Measurements from ENCODE around the gene C1QB.
A peak's percentile ranks its signal among the peaks of the same experiment; 100 is the strongest.
"Not testable (repeated sequence)": the region's sequence is repeated elsewhere in the genome, so short reads cannot be mapped to it uniquely, and the experiment has no call there.

The C1QB gene

DNA sequence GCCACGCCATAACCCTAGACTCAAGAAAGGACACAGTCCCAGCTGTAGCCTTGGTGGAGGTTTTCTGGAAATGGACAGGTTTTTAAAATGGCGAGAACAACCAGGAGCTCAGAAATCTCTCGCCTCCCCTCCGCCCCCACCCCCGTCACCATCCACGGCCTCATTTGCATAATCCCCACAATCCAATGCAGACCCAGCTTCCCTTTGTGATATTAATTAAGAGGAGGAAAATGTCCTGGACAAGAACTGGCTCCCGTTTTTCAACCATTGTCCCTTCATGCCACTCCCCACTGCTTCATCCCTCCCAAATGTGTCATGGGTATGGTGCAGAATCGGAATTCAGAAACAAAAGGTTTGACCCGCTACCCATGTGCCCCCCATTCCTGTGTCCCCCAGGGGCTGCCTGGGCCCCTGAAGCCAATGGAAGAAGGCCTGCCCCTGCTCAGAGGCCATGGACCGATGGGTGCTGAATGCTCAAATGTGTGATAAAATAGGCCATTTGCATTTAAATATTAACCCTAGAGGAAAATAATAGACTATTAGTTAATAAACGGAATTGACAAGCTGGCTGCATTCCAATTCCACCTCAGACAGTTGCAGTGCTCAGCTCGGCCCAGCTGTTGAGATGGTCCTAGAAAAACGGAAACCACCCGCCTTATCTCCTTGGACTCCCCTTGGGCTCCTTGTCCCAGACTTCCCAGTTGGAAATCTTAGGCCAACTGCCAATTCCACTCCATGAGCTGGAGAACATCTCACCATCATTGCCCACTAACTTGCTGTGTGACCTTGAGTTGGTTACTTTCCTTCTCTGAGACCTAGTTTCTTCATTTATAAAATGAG lies 46.9 kb downstream of the C1QB start:
- DNase-seq: no peak

GRCh38 chr1:22702296-22703085 lies 49.5 kb downstream of the C1QB start:
- DNase-seq: no peak

GRCh38 chr1:22704440-22705067 lies 51.5 kb downstream of the C1QB start:
- peak; percentile 72 for DNase-seq

DNA sequence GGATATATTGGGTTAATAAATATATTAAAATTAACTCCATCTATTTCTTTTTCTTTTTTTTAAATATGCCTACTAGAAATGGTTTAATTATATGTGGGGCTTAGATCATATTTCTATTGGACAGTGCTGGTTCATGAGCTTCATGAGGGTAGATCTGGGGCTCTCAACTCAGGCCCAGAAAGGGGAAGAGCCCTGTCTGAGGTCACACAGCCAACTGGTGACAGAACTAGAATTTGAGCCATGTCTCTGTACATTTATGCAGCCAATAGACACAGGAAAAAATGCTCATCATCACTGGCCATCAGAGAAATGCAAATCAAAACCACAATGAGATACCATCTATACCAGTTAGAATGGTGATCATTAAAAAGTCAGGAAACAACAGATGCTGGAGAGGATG lies 52.5 kb downstream of the C1QB start:
- DNase-seq: no peak

DNA sequence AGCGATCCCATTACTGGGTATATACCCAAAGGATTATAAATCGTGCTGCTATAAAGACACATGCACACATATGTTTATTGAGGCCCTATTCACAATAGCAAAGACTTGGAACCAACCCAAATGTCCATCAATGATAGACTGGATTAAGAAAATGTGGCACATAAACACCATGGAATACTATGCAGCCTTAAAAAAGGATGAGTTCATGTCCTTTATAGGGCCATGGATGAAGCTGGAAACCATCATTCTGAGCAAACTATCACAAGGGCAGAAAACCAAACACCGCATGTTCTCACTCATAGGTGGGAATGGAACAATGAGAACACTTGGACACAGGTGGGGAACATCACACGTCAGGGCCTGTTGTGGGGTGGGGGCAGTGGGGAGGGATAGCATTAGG lies 53.1 kb downstream of the C1QB start:
- DNase-seq: not testable (repeated sequence)

- DNase-seq: no peak
Measured at GRCh38 chr1:22708777-22709176, 55.7 kb downstream of the C1QB start.

DNA sequence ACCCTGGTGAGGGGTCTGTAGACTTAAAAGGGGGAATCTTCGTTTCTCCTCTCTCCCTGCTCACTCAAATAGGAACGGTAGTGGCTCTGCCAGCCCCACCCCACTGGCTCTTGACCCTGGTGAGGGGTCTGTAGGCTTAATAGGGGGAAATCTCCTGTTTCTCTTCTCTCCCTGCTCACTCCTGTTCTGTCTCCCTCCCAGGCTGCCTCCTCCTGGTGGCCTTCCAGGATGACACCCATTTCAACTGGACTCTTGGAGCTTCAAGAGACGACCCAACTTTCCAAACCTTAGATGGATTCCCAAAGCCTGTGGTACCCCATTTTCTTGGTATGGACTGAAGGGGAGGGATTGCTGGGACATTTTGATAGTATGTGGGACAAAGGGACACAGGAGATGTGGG lies 56.2 kb downstream of the C1QB start:
- no peak for DNase-seq

DNA sequence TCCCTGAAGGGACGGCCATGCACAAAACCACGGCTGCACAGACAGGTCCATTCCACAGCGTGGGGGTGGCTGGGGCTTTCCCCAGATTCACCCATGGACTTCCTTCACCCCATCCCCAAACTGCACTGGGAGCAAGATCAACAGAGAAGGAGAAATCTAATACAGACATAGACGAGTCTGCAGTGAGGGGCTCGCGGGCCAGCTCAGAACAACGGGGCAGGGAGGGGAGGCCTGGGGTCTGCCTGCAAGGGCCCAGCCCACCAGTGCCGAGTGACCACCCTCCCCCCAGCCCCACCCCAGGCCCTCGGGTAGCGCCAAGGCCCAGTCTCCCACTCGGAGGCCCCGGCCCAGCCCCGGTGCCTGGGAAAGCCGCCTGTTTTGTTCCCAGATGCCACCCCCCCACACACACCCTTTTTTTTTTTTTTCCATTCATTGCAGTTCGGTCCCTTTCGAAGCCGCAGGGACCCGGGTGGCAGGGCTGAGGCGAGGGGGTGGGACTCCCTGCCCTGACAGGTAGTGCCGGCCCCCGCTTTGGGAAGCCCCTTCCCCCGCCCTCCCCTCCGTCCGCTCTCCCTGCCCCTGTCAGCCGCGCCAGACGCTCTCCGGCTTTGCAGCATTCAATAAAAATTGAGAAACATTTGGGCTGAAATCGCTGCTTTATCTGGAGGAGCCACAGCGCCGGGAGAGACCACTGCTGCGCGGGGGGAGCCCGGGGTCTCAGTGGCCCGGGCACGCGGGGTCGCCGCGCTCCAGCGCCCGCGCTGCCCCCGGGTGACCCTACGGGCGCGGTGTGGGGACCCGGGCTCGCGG lies 57.1 kb downstream of the C1QB start:
- peak; percentile 11 for DNase-seq

DNA sequence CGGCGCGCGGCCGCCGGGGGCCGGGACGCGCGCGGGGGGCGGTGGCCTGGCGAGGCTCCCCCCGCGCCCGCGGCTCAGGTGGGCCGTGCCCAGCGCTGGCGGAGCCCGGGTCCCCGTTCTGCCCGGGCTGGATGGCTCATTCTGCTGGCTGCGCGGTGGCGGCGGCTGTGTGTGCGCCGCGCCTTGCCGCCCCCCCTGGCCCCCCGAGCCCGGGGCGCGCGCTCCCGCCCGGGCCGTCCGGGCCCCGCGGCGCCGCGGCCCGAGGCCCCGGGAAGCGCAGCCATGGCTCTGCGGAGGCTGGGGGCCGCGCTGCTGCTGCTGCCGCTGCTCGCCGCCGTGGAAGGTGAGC lies 57.6 kb downstream of the C1QB start, which contains the start of gene EPHB2:
Gene EPHB2 (plus strand): TSS at position 139 of the 349 bp plus-strand sequence. CDS start 144 bp downstream, at position 283.
- DNase-seq: no peak

- no peak for DNase-seq
Measured at GRCh38 chr1:22711071-22711470, 58.0 kb downstream of the C1QB start.
